Peyer's patch (tissue), 4 donors: ENCODE results near the gene NES.

Experiments
- CTCF ChIP-seq, 6 experiments: fragments of 450-650 bp in 4 of 6; fragments of 200-600 bp in 2 of 6; sonication (generic) in 1 of 6; IDR thresholded peaks; one replicate each; pipeline ENCODE4 v1.5.1; 2017 to 2019; ENCODE audit warnings: antibody characterized with exemption in 6 of 6, mild to moderate bottlenecking in 3 of 6, moderate library complexity in 1 of 6
- POLR2A ChIP-seq, 2 donors: fragments of 450-650 bp; IDR thresholded peaks; one replicate each; pipeline ENCODE4 v1.5.1; 2017; ENCODE audit warnings: antibody characterized with exemption in 2 of 2, mild to moderate bottlenecking in 2 of 2, moderate library complexity in 2 of 2

GRCh38 chr1:156670791-156671190 is 6.4 kb downstream of the NES start:
- TF ChIP-seq CTCF (IDR thresholded peaks at IDR 0.05) (no peak), POLR2A (IDR thresholded peaks at IDR 0.05) (no peak)
